Measurements from ENCODE around the gene C5.

The C5 gene

DNA sequence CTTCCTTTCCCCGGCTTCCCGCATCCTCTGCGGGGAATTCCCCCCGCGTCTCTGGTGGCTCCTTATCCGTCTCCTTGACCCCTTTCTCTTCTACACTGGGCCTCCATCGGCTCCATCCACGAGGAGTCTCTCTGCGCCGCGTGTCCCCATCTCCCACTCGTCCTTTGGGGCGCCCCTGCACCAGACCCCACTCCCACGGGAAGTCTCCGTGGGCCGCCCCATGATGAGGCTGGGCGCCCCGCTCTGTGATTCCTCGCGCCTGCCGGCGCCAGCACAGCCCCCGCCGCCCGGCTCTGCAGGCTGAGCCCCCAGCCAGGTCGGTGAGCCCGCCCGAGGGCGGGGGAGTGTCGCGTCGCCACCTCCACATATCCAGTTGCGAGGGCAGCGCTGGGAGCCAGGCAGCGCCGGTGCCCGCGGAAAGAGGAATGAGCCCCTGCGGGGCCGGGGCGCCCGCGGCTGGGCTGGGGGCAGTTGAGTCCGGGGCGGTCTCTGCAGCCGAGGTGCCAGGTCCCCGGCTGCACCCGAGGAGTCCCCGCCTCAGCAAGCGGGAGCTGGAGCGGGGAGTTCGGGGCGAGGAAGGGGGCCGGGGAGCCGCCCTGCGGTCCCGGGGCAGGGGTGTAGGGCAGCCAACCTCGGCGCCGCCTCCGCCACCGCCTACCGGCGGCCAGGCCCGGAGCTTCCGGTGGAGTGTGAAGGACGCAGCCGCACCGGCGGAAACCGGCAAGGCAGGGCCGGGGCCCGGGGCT is 121.4 kb downstream of the C5 start:
- Histone ChIP-seq H3K4me2 (ENCODE audit: low read length) (peak overlapping the region; percentile 89), H3K36me3 (ENCODE audit: insufficient read depth, low read length) (no peaks in the 10 kb centered on the region), H3K4me1 (ENCODE audit: control insufficient read depth, insufficient read depth, low read length) (peaks cover 50% of the 10 kb centered on the region)

DNA sequence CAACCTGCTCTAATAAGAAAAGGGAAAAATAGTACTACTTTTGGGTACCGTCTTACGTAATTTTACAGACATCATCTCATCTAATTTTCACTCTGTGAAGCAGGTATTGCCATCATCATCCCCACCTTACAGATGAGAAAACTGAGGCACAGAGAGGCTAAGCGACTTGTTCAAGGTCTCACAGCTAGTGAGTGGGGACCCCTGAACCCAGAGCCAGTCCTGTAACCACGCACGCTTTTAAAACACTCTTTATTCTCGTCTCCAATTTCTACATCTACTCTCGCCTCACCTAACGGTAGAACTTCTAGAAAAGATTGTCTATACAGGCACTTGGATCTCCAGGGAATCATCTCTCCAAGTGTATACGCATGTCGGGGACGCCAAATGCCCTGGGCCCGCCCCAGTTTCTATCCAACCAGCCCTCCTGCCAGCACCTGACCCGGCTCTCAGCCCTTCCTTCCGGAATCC is 122.0 kb downstream of the C5 start:
- Histone ChIP-seq H3K4me2 (ENCODE audit: low read length) (peak overlapping the region; percentile 89), H3K9ac (ENCODE audit: low read depth, low read length) (peak overlapping the region; percentile 82), H3K9me3 (replicated peaks; ENCODE audit: low read length) (no peaks in the 10 kb centered on the region), H3K36me3 (ENCODE audit: insufficient read depth, low read length) (no peaks in the 10 kb centered on the region), H3K4me3 (ENCODE audit: low read length) (peak overlapping the region; percentile 71), H3K27me3 (ENCODE audit: control insufficient read depth, insufficient read depth, low read length) (no peaks in the 10 kb centered on the region), H3K4me1 (ENCODE audit: control insufficient read depth, insufficient read depth, low read length) (peaks cover 50% of the 10 kb centered on the region)

More for the DNA sequence above, 121.4 kb downstream of the C5 start:
- Histone ChIP-seq H3K9me3 (replicated peaks; ENCODE audit: low read length) (no peaks in the 10 kb centered on the region), H3K27me3 (ENCODE audit: control insufficient read depth, insufficient read depth, low read length) (no peaks in the 10 kb centered on the region), H3K9ac (ENCODE audit: low read depth, low read length) (peak overlapping the region; percentile 82), H3K4me3 (ENCODE audit: low read length) (peak overlapping the region; percentile 71)

- H3K9me3 ChIP-seq (replicated peaks; ENCODE audit: low read length): no peaks in the 10 kb centered on the region
- H3K36me3 ChIP-seq (ENCODE audit: insufficient read depth, low read length): no peaks in the 10 kb centered on the region
- H3K9ac ChIP-seq (ENCODE audit: low read depth, low read length): no peak overlapping the region
- H3K4me3 ChIP-seq (ENCODE audit: low read length): no peak overlapping the region
- no peaks in the 10 kb centered on the region for H3K27me3 ChIP-seq (ENCODE audit: control insufficient read depth, insufficient read depth, low read length)
- peak overlapping the region; percentile 89 for H3K4me2 ChIP-seq (ENCODE audit: low read length)
- peaks cover 48% of the 10 kb centered on the region for H3K4me1 ChIP-seq (ENCODE audit: control insufficient read depth, insufficient read depth, low read length)
Measured at GRCh38 chr9:120927269-120928014, 122.6 kb downstream of the C5 start.

DNA sequence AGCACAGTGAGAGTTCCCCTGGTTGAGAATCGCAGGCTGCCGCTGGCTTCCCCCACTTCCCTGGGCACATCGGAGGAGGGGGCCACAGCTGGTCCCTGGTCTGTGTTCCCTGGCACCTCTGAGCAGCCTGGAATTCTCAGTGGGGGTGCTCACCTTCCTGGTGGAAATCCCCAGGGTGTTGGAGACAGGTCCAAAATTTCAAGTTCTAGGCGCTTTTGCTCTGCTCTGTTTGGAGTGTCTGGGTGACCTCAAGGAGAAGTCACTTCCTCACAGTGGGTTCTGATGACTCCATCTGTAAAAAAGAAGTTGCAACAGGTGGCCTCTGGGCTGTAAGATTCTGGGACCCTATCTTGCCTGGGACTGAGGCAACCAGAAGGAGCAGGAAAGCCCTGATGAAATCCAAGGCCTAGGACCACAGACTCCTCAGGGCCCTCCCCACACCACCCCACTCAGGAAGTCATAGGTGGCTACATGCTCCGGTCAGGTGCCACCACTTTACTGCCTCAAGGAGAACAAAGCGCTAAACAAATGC is 123.6 kb downstream of the C5 start, which contains the start of gene TRAF1:
Gene TRAF1 (minus strand): TSS at position 400 of the 532 bp plus-strand sequence. CDS start 721 bp downstream, outside the sequence.
- peaks cover 38% of the 10 kb centered on the region for H3K4me1 ChIP-seq (ENCODE audit: control insufficient read depth, insufficient read depth, low read length)
- H3K9ac ChIP-seq (ENCODE audit: low read depth, low read length): peak within 1 kb of the TSS; percentile 60

DNA sequence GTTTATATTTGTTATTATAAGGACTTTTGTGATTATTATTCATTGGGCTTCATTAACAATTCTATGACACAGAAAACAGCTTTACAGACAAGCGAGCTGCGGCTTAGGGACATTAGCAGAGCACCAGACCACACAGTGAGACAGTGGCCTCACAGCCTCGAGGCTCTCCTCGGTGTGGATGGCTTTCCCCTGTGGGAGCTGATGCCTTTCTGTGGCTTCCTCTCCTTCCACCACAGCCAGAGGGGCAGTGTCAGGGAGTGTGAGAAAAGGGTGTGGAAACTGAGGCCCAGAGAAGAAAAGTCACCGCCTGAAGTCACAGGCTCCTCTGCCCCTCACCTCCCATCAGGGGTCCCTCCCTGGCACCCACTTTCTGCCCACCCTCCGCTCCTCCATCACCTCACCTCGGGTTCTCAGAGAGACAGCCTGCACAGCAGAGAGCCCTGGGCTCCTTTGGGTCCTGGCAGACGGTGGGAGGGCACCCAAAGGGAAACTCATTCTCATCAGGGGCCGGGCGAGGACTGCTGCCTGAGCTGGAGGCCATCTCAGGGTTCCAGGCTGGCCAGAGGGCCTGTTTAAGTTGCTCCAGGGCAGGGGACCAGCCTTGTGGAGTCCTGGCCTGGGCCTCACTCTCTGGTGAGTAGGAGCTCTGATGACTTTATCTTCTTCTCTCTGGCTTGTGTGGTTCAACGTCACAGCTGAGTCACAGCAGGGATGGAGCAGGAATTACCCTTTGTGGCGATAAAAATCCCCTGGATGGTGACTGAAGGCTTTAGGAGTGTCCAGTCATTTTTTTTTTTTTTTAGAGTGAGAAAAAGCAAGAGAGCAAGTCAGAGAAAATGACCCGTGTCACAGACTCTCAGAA is 124.3 kb downstream of the C5 start:
- no peaks in the 10 kb centered on the region for H3K9me3 ChIP-seq (replicated peaks; ENCODE audit: low read length)
- H3K4me3 ChIP-seq (ENCODE audit: low read length): no peak overlapping the region
- H3K27me3 ChIP-seq (ENCODE audit: control insufficient read depth, insufficient read depth, low read length): no peaks in the 10 kb centered on the region
- peak overlapping the region; percentile 30 for H3K4me2 ChIP-seq (ENCODE audit: low read length)
- peak overlapping the region; percentile 60 for H3K9ac ChIP-seq (ENCODE audit: low read depth, low read length)
- H3K36me3 ChIP-seq (ENCODE audit: insufficient read depth, low read length): no peaks in the 10 kb centered on the region
- H3K4me1 ChIP-seq (ENCODE audit: control insufficient read depth, insufficient read depth, low read length): peaks cover 31% of the 10 kb centered on the region

More for the DNA sequence above, 123.6 kb downstream of the C5 start, which contains the start of gene TRAF1:
- Histone ChIP-seq H3K9me3 (replicated peaks; ENCODE audit: low read length) (no peaks in the 10 kb centered on the region), H3K4me2 (ENCODE audit: low read length) (peak within 1 kb of the TSS; percentile 30), H3K4me3 (ENCODE audit: low read length) (no peak within 1 kb of the TSS), H3K27me3 (ENCODE audit: control insufficient read depth, insufficient read depth, low read length) (no peaks in the 10 kb centered on the region), H3K36me3 (ENCODE audit: insufficient read depth, low read length) (no peaks in the 10 kb centered on the region)

DNA sequence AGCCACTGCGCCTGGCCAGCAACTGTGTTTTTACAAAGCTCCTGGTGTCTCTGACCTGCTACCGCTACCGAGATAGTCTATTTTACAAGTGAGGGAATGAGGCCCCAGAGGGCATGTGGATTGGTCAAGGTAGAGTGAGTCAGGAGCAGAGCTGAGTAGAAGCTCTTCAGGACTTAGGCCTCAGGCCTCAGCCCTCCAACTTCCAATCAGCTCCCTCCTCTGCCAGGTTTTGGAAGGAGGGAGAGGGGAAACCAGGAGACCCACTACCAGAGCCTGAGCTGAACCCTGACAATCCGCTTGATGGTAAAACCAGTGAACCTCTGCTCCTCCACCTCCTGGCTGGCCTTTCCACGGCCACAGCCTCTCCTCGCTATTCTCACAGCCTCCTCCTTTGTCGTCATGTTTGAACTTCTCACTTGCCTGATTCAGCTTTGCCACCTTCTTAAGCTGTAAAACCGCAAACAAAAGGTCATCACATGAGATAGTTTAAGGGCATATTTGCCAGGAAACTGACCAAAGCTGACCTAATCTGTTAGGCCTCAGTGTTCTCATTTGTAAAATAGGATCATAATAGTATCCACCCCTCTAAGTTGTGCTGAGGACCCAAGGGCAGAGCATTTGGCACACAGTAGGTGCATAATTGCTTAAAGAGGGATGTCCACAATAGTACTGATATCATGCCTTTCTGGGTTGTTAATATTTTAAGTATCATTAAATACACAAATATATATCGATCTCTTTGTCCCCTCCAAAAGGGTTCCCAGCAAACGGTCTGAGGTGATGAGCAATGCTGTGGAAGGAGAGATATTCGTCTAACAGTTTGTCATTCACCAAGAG is 125.2 kb downstream of the C5 start:
- Histone ChIP-seq H3K9ac (ENCODE audit: low read depth, low read length) (no peak overlapping the region), H3K9me3 (replicated peaks; ENCODE audit: low read length) (no peaks in the 10 kb centered on the region), H3K27me3 (ENCODE audit: control insufficient read depth, insufficient read depth, low read length) (no peaks in the 10 kb centered on the region), H3K4me1 (ENCODE audit: control insufficient read depth, insufficient read depth, low read length) (peaks cover 35% of the 10 kb centered on the region), H3K36me3 (ENCODE audit: insufficient read depth, low read length) (no peaks in the 10 kb centered on the region), H3K4me2 (ENCODE audit: low read length) (no peak overlapping the region), H3K4me3 (ENCODE audit: low read length) (no peak overlapping the region)

DNA sequence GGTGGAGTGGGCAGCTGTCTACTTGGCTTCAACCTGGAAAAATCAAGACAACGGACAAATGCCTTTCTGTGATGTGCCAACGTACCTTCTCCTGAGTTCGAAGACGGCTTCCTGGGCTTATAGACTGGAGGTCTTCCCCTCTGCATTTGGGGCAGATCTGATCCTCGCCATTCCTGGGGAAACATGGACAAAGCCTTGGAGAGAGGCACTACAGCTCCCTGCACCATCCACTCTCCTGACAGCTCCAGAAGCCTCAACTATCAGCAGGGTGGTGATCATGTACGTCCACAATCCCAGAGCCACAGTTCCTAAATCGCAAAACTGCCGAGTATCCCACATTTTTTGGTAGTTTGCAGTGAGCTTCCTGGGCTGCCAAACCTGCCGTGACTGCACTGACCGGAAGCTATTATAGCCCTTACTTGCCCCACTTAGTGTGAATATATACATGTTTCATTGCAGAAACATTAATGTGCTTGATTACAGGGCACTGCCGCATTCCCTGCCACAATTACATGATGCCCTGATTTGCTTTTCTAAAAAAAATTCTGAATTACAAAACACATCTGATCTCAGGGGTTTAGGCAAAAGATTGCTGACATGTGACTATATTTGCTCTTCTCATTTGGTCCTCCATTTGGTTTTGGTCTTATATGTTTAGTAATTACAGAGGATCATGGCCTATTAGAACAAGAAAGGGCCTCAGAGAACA is 126.3 kb downstream of the C5 start:
- H3K4me1 ChIP-seq (ENCODE audit: control insufficient read depth, insufficient read depth, low read length): peaks cover 39% of the 10 kb centered on the region
- H3K9me3 ChIP-seq (replicated peaks; ENCODE audit: low read length): no peaks in the 10 kb centered on the region
- no peak overlapping the region for H3K4me2 ChIP-seq (ENCODE audit: low read length)
- no peak overlapping the region for H3K9ac ChIP-seq (ENCODE audit: low read depth, low read length)
- no peaks in the 10 kb centered on the region for H3K27me3 ChIP-seq (ENCODE audit: control insufficient read depth, insufficient read depth, low read length)
- H3K36me3 ChIP-seq (ENCODE audit: insufficient read depth, low read length): no peaks in the 10 kb centered on the region
- H3K4me3 ChIP-seq (ENCODE audit: low read length): no peak overlapping the region

DNA sequence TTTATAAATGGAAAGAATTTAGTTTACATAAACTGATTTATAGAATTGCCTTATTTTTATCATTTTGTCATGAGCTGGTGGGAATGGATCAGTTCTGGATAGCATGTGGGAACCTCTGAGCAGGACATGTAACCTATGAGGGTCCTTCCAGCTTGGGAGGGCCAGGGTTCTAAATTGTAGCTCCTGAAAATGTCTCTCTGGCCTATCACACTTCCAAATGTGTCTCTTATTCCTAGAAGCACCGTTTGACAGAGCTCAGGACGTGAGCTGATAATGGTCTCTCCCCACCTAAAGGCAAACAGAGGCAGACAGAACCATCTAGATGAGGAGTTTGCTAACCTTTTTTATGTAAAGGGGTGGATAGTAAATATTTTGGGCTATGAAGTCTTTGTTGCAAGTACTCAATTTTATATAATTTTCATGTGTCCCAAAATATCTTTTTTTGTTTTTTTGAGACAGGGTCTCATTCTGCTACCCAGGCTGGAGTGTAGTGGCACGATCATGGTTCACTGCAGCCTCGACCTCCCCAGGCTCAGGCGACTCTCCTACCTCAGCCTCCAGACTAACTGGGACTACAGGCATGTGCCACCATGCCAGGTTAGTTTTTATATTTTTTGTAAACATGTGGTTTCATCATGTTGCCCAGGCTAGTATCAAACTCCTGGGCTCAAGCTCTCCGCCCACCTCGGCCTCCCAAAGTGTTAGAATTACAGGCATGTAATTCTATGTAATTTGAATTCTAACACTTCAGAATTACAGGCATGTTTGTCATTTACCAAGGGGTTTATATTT is 127.5 kb downstream of the C5 start:
- Histone ChIP-seq H3K36me3 (ENCODE audit: insufficient read depth, low read length) (no peaks in the 10 kb centered on the region), H3K9ac (ENCODE audit: low read depth, low read length) (no peak overlapping the region), H3K27me3 (ENCODE audit: control insufficient read depth, insufficient read depth, low read length) (no peaks in the 10 kb centered on the region), H3K9me3 (replicated peaks; ENCODE audit: low read length) (no peaks in the 10 kb centered on the region), H3K4me2 (ENCODE audit: low read length) (no peak overlapping the region), H3K4me3 (ENCODE audit: low read length) (no peak overlapping the region), H3K4me1 (ENCODE audit: control insufficient read depth, insufficient read depth, low read length) (peaks cover 32% of the 10 kb centered on the region)

- no peaks in the 10 kb centered on the region for H3K27me3 ChIP-seq (ENCODE audit: control insufficient read depth, insufficient read depth, low read length)
- no peak overlapping the region for H3K4me2 ChIP-seq (ENCODE audit: low read length)
- no peaks in the 10 kb centered on the region for H3K36me3 ChIP-seq (ENCODE audit: insufficient read depth, low read length)
- H3K9ac ChIP-seq (ENCODE audit: low read depth, low read length): no peak overlapping the region
- no peak overlapping the region for H3K4me3 ChIP-seq (ENCODE audit: low read length)
- peaks cover 35% of the 10 kb centered on the region for H3K4me1 ChIP-seq (ENCODE audit: control insufficient read depth, insufficient read depth, low read length)
- no peaks in the 10 kb centered on the region for H3K9me3 ChIP-seq (replicated peaks; ENCODE audit: low read length)
Measured at GRCh38 chr9:120921661-120922181, 128.4 kb downstream of the C5 start.

All from skeletal muscle satellite cell (primary cell).